Nephron progenitor cell (in vitro differentiated cells): ENCODE results near the gene BTG3.

ENCODE experiments used
- DNase-seq: peaks from one replicate; pipeline ENCODE4 v3.0.0; 2021
- H3K27ac Mint-ChIP-seq: 2 replicates; pipeline ENCODE4 v1.8.0; 2021; ENCODE audit warnings: mild to moderate bottlenecking, moderate library complexity, mixed read lengths
- H3K27me3 Mint-ChIP-seq: 2 replicates; pipeline ENCODE4 v1.8.0; 2021; ENCODE audit warnings: mild to moderate bottlenecking, low read depth, mixed read lengths; ENCODE audit not compliant: poor library complexity
- H3K36me3 Mint-ChIP-seq: 2 replicates; pipeline ENCODE4 v1.8.0; 2021; ENCODE audit warnings: low read depth, mixed read lengths
- H3K4me1 Mint-ChIP-seq: 2 replicates; pipeline ENCODE4 v1.8.0; 2021; ENCODE audit warnings: mixed read lengths
- H3K4me3 Mint-ChIP-seq: 2 replicates; pipeline ENCODE4 v1.8.0; 2021; ENCODE audit warnings: mild to moderate bottlenecking, moderate library complexity, mixed read lengths
- H3K9me3 Mint-ChIP-seq: 2 replicates; pipeline ENCODE4 v1.8.0; 2021; ENCODE audit warnings: mild to moderate bottlenecking, moderate library complexity, mixed read lengths
- CTCF ChIP-seq: fragments of 200-600 bp; sonication (generic); IDR thresholded peaks from 2 replicates; pipeline ENCODE4 v1.5.0; 2021; ENCODE audit warnings: antibody characterized with exemption

The BTG3 gene

GRCh38 chr21:17607684-17608083 is 5.0 kb downstream of the BTG3 start:
- H3K27ac Mint-ChIP-seq, result no peak overlapping the region
- H3K4me1 Mint-ChIP-seq, result peaks cover 25% of the 10 kb centered on the region
- no peaks in the 10 kb centered on the region for H3K9me3 Mint-ChIP-seq
- no peaks in the 10 kb centered on the region for H3K27me3 Mint-ChIP-seq
- peaks cover 62% of the 10 kb centered on the region for H3K36me3 Mint-ChIP-seq
- no peak for DNase-seq
- no peak overlapping the region for H3K4me3 Mint-ChIP-seq
- no peak for TF ChIP-seq CTCF

- Mint-ChIP-seq H3K4me3 (no peak overlapping the region), H3K27me3 (no peaks in the 10 kb centered on the region), H3K36me3 (peaks cover 70% of the 10 kb centered on the region), H3K27ac (no peak overlapping the region), H3K4me1 (no peaks in the 10 kb centered on the region), H3K9me3 (no peaks in the 10 kb centered on the region)
- TF ChIP-seq CTCF, result no peak
- DNase-seq, result no peak
Observed at GRCh38 chr21:17602874-17603273, 9.8 kb downstream of the BTG3 start.

GRCh38 chr21:17598437-17598836 is 14.3 kb downstream of the BTG3 start:
- H3K27me3 Mint-ChIP-seq, result no peaks in the 10 kb centered on the region
- no peaks in the 10 kb centered on the region for H3K9me3 Mint-ChIP-seq
- H3K36me3 Mint-ChIP-seq, result peaks cover 75% of the 10 kb centered on the region

GRCh38 chr21:17597680-17598079 is 15.0 kb downstream of the BTG3 start:
- peaks cover 7% of the 10 kb centered on the region for H3K4me1 Mint-ChIP-seq
- H3K9me3 Mint-ChIP-seq, result no peaks in the 10 kb centered on the region
- H3K4me3 Mint-ChIP-seq, result no peak overlapping the region
- TF ChIP-seq CTCF, result no peak
- H3K36me3 Mint-ChIP-seq, result peaks cover 73% of the 10 kb centered on the region
- no peaks in the 10 kb centered on the region for H3K27me3 Mint-ChIP-seq
- DNase-seq, result no peak
- no peak overlapping the region for H3K27ac Mint-ChIP-seq

More at GRCh38 chr21:17598437-17598836, 14.3 kb downstream of the BTG3 start:
- DNase-seq, result no peak
- Mint-ChIP-seq H3K4me1 (peaks cover 7% of the 10 kb centered on the region), H3K27ac (no peak overlapping the region), H3K4me3 (no peak overlapping the region)
- no peak for TF ChIP-seq CTCF

- peaks cover 3% of the 10 kb centered on the region for H3K9me3 Mint-ChIP-seq
- no peaks in the 10 kb centered on the region for H3K27me3 Mint-ChIP-seq
- H3K27ac Mint-ChIP-seq, result no peak overlapping the region
- H3K4me1 Mint-ChIP-seq, result peaks cover 7% of the 10 kb centered on the region
- no peak for DNase-seq
- H3K36me3 Mint-ChIP-seq, result peaks cover 28% of the 10 kb centered on the region
- no peak overlapping the region for H3K4me3 Mint-ChIP-seq
- no peak for TF ChIP-seq CTCF
Observed at GRCh38 chr21:17590430-17590829, 22.3 kb downstream of the BTG3 start.

GRCh38 chr21:17585875-17586450 is 26.7 kb downstream of the BTG3 start:
- DNase-seq, result no peak
- no peaks in the 10 kb centered on the region for H3K27me3 Mint-ChIP-seq
- H3K36me3 Mint-ChIP-seq, result peaks cover 4% of the 10 kb centered on the region
- peaks cover 3% of the 10 kb centered on the region for H3K9me3 Mint-ChIP-seq
- peak; percentile 55 for TF ChIP-seq CTCF
- H3K4me3 Mint-ChIP-seq, result no peak overlapping the region
- peaks cover 4% of the 10 kb centered on the region for H3K4me1 Mint-ChIP-seq
- no peak overlapping the region for H3K27ac Mint-ChIP-seq
